AG09319 (cell line): ENCODE results near the gene SPIRE1.

Source experiments
- DNase-seq: peaks from one replicate; pipeline ENCODE4 v3.0.0-alpha.2; 2010; ENCODE audit warnings: low read depth; ENCODE audit errors: extremely low read depth
- TF ChIP-seq, protein P1 (sequence below): IDR thresholded peaks from 2 replicates; pipeline ENCODE4 v1.5.1; 2011; ENCODE audit warnings: low read depth, mild to moderate bottlenecking, inconsistent platforms, low read length, moderate library complexity

The SPIRE1 gene

DNA sequence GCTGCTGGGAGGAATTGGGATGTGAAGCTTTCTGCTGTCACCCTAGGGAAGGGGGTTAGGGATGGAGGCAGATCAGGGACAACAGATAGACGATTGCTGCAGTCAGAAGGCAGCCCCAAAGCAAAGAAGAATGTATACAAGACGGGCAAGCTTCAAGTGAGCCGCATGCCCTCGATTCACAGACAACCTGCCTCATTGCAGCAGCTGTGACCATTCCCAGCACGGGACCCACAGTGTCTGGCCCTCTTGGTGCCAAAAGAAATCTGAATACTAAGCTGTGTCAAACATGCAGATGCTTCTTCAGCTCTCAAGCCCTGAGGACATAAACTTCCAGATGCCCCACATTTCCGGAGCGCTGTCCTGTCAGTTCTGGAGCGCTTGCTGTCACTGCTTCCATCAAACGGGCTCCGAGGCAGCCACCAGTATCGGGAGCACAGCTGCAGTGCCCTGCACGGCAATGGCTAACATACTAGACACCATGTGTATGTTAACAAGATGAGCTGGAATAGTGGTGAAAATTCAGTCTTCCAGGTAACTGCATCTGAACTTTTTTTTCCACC is 216.4 kb downstream of the SPIRE1 start:
- TF ChIP-seq, protein P1, sequence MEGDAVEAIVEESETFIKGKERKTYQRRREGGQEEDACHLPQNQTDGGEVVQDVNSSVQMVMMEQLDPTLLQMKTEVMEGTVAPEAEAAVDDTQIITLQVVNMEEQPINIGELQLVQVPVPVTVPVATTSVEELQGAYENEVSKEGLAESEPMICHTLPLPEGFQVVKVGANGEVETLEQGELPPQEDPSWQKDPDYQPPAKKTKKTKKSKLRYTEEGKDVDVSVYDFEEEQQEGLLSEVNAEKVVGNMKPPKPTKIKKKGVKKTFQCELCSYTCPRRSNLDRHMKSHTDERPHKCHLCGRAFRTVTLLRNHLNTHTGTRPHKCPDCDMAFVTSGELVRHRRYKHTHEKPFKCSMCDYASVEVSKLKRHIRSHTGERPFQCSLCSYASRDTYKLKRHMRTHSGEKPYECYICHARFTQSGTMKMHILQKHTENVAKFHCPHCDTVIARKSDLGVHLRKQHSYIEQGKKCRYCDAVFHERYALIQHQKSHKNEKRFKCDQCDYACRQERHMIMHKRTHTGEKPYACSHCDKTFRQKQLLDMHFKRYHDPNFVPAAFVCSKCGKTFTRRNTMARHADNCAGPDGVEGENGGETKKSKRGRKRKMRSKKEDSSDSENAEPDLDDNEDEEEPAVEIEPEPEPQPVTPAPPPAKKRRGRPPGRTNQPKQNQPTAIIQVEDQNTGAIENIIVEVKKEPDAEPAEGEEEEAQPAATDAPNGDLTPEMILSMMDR = no peak
- DNase-seq = no peak

DNA sequence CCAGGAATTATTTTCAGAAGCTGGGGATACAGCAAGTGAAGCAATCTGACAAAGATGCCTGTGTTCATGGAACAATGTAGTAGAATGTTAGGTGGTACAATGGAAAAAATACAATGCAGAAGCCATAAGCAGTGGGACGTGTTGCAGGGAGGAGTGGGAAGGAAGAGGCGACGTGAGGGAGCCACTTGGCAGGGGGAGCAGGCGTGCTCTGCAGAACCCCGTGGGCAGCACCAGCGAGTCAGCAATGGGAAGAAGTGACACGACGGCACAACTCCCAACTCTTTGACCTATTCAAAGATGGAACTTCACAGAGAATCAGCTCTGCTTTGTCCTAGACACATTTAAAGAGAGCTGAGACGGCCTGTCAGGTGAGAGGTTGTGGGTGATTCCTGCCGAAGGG is 219.7 kb downstream of the SPIRE1 start:
- no peak for DNase-seq
- TF ChIP-seq, protein P1 = no peak

DNA sequence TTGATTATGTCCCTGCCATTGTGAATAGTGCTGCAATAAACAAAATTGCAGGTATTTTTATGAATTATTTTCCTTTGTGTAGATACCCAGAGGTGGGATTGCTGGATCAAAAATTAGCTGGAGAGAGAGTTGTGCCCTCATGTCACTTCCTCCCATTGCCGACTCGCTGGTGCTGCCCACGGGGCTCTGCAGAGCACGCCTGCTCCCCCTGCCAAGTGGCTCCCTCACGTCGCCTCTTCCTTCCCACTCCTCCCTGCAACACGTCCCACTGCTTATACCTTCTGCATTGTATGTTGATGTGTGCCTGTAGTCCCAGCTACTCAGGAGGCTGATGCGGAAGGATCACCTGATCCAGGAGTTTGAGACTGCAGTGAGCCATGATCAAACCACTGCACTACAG is 222.0 kb downstream of the SPIRE1 start:
- TF ChIP-seq, protein P1 = no peak

DNA sequence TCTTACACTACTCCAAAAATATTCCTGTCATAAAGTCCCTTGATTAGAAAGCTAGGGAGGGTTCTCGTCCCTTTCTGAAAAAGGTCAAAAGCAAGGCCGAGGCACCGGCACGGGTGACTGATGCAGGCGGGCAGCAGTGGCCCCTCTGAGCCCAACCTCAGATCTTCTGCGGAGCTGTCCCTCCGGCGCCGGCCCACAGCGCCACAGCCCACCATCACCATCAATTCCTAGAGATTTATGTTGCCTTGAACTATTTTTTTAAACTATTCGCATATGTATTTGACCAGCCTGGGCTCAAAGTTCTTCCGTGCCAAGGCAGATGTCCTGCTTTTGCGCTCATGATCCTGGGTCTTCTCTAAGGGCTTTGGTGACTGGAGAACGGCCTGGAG is 223.4 kb downstream of the SPIRE1 start:
- TF ChIP-seq, protein P1 = no peak

More for the DNA sequence above, 222.0 kb downstream of the SPIRE1 start:
- DNase-seq = no peak

DNA sequence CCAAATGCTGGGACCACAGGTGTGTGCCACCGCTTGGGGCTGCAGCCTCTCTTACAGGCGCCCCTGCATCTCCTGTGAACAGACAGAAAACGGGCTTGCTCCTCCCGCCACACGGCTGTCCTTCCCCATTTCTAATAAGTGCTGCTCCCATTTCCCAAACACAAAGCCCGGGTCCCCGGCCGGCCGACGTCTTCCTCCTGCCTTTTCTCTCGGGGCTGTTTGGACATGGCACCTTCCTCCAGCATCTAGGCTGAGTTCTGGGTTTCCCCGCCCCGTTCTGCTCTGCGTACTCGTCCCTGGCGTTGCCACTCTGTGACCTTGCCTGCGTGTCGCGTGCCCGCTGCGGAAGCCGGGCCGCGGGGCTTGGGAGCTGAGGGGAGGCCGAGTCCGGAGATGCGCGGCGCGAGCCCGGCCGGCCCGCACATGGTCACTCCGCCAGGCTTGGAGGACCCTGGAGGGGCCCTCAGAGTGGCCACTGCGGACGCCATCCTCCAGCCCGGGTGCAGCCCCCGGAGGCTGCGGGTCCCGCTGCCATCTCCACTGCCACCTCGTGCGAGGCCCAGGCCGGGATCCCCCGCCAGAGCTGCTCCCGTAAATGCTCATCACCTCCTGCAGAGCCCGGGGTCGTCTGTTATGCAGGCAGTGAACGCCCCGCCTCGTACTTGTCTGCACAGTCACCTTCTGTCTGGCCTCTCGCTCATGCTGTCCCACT is 223.9 kb downstream of the SPIRE1 start:
- TF ChIP-seq, protein P1 = no peak
- no peak for DNase-seq

More for the DNA sequence above, 223.4 kb downstream of the SPIRE1 start:
- DNase-seq = no peak

DNA sequence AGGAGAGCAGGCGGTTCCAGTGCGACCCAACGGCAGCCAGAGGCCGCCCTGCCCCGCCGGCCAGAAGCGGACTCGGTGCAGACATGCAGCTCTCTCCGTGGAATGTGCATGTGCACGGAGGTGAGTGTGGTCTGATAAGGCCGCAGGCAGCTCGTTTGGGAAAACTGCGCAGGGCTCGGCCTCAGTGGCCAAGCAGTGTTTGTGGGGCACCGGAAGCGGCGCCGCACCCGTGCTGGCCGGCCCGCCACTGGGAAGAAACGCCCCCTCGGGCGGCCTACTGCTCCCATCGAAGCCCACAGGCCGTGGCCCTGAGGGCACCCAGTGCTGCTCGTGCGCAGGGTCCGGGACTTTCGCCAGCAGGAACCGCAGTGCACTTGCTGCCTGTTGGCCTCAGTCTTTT is 225.0 kb downstream of the SPIRE1 start:
- TF ChIP-seq, protein P1 = no peak
- no peak for DNase-seq

DNA sequence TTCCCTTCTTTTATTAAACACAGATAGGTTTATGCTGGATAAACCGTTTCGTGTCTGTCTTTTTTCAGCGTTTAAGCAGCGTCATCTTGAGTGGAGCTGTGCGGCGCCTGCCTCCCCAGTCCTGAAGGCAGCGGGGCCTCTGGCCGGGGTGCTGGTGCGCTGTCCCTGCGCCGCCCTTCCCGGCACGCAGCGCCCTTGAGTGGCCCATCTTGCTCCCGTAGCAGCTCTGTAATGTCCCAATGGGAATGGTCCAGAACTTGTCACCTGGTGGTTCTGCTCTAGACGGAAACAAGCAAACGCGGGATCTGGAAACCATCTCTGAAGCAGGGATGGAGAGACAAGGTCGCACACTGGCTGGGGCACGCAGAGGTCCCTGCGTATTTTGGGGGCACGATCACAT is 225.7 kb downstream of the SPIRE1 start:
- TF ChIP-seq, protein P1 = no peak
- no peak for DNase-seq
